Measurements from ENCODE around the gene SLU7. TPM values are rescaled to one million over a fixed set of nuclear protein-coding genes. Genes with fewer than 3 reads are reported as not detected.

Gene SLU7
- total RNA-seq, 1 experiment from 2014 or later = 33.3 TPM

DNA sequence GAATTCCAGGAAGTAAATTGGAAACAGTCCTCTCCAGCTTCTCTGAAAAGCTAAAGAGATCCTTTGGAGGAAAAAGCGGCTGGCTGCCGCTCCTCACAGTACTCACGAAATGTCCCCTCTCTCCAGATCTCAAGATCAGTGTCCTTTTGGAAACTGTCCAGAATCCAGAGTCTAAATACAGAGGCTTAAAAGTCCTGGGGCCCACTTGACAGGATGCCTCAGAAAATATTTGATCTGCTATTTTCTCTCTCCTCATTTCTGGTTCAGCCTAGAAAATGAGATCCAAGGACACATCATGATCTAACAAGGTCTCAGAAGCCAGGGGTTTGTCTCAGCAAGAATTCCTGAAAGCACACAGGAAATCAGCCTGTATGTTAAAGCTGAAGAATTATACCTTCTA, 55.7 kb downstream of the SLU7 start:
- Histone ChIP-seq H3K9ac (ENCODE audit: extremely low read depth, insufficient read length, low read length) (no peak overlapping the region), H4K91ac (ENCODE audit: insufficient read length, low read depth, low read length) (no peak overlapping the region), H3K14ac (ENCODE audit: insufficient read depth, low read length) (no peak overlapping the region), H2AK5ac (ENCODE audit: insufficient read length, low read length) (no peak overlapping the region), H2BK20ac (ENCODE audit: low read depth, low read length, poor library complexity, severe bottlenecking) (no peak overlapping the region), H3K4ac (ENCODE audit: low read depth, low read length) (no peak overlapping the region), H3K4me1 (ENCODE audit: insufficient read depth, low read length) (0 out of 2 replicates have a peak, but pooled peaks cover 2% of the 10 kb centered on the region), H2BK15ac (ENCODE audit: low read depth, low read length) (no peak overlapping the region), H3T11ph (ENCODE audit: low read length) (no peak overlapping the region), H2BK5ac (ENCODE audit: insufficient read length, low read length) (no peak overlapping the region), H3K27ac (ENCODE audit: insufficient read length, low read depth, low read length) (no peak overlapping the region), H4K20me1 (ENCODE audit: control insufficient read depth, insufficient read depth, insufficient read length) (no peaks in the 10 kb centered on the region), H3K23ac (ENCODE audit: insufficient read length, low read depth, low read length) (no peak overlapping the region), H4K5ac (ENCODE audit: insufficient read length, low read depth, low read length) (no peak overlapping the region), H3K9me3 (ENCODE audit: control insufficient read depth, low read depth, low read length) (no peaks in the 10 kb centered on the region), H4K8ac (replicated peaks; ENCODE audit: insufficient read length, low read depth, low read length) (no peak overlapping the region), H3K79me2 (ENCODE audit: insufficient read depth, low read length) (no peaks in the 10 kb centered on the region), H3K27me3 (ENCODE audit: insufficient read depth, low read length) (no peaks in the 10 kb centered on the region), H3K23me2 (ENCODE audit: insufficient read length, low read depth, low read length, poor library complexity, severe bottlenecking) (no peaks in the 10 kb centered on the region), H3K4me2 (ENCODE audit: insufficient read depth, insufficient read length, low read length) (no peak overlapping the region), H3K56ac (ENCODE audit: insufficient read length, low read depth, low read length) (no peak overlapping the region), H2AFZ (ENCODE audit: low read length) (no peak overlapping the region), H3K18ac (ENCODE audit: insufficient read length, low read depth, low read length) (no peak overlapping the region), H3K79me1 (ENCODE audit: insufficient read depth, low read depth, low read length, poor library complexity, severe bottlenecking) (no peaks in the 10 kb centered on the region), H2BK12ac (ENCODE audit: insufficient read length, low read depth, low read length) (no peak overlapping the region), H2BK120ac (ENCODE audit: low read depth, low read length, poor library complexity, severe bottlenecking) (no peak overlapping the region)
- H3K9me3 Mint-ChIP-seq = no peaks in the 10 kb centered on the region
- H3K36me3 Mint-ChIP-seq (ENCODE audit: insufficient read depth in 1 of 3, low read depth in 3 of 3) = no peaks in the 10 kb centered on the region
- TF ChIP-seq, protein P1, sequence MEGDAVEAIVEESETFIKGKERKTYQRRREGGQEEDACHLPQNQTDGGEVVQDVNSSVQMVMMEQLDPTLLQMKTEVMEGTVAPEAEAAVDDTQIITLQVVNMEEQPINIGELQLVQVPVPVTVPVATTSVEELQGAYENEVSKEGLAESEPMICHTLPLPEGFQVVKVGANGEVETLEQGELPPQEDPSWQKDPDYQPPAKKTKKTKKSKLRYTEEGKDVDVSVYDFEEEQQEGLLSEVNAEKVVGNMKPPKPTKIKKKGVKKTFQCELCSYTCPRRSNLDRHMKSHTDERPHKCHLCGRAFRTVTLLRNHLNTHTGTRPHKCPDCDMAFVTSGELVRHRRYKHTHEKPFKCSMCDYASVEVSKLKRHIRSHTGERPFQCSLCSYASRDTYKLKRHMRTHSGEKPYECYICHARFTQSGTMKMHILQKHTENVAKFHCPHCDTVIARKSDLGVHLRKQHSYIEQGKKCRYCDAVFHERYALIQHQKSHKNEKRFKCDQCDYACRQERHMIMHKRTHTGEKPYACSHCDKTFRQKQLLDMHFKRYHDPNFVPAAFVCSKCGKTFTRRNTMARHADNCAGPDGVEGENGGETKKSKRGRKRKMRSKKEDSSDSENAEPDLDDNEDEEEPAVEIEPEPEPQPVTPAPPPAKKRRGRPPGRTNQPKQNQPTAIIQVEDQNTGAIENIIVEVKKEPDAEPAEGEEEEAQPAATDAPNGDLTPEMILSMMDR (conservative IDR thresholded peaks at IDR 0.05) = no peak
- H3K27ac Mint-ChIP-seq = no peak overlapping the region
- no peak for DNase-seq
- WGBS (ENCODE audit: extremely low coverage, insufficient read length, low lambda C conversion rate) = no CpG with 5 or more reads among the region's 3 CpGs
- H3K27me3 Mint-ChIP-seq (ENCODE audit: low read depth) = peaks cover 2% of the 10 kb centered on the region
- H3K4me3 Mint-ChIP-seq = no peak overlapping the region
- H3K4me1 Mint-ChIP-seq = peaks cover 9 to 18% of the 10 kb centered on the region in 2 experiments

Data from H9 (cell line).